ENCODE measurements around the gene TXNRD3. TPM values are rescaled to one million over a fixed set of nuclear protein-coding genes. Genes with fewer than 3 reads are reported as not detected.
"Not testable (repeated sequence)": the region's sequence is repeated elsewhere in the genome, so short reads cannot be mapped to it uniquely, and the experiment has no call there.

The TXNRD3 gene
- total RNA-seq, 3 donors from 2014 or later: 11.8 to 19.3 (median 16.4) TPM

DNA sequence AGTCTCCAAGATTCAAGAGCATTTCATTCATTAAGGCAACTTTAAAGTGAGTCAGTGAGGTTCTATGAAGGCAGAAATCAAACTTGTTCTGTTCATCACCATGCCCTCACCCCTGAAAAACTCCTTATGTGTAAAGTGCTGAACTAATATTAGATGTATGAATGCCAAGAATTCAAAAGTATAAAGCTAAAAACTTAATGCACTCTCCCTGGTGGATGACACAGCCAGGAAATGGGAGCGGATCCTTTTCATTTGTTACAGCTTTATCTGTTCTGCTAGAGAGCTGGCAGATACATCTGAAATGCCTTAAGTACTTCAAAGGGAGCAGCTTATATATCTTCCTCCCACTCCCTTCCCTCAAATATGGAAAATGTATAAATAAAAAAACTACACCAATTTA, 8.2 kb downstream of the TXNRD3 start:
- Histone ChIP-seq H3K4me3 (no peak overlapping the region), H3K36me3 (no peaks in the 10 kb centered on the region), H3K27ac (no peak overlapping the region), H3K9me3 (no peaks in the 10 kb centered on the region), H3K4me1 (no peaks in the 10 kb centered on the region), H3K27me3 (no peaks in the 10 kb centered on the region)
- TF ChIP-seq POLR2AphosphoS5 (IDR thresholded peaks at IDR 0.05) (no peak), POLR2A (IDR thresholded peaks at IDR 0.05) (no peak)
- intact Hi-C loops (cut with DNase I; ENCODE audit: low total_unique reads): loop anchor here (5.0 kb wide), 1 partner anchor 464 kb away; the partner anchor contains the start of gene ALDH1L1
- no peak for DNase-seq (ENCODE audit: low spot score in 2 of 2)

- Histone ChIP-seq H3K4me1 (no peaks in the 10 kb centered on the region), H3K36me3 (no peaks in the 10 kb centered on the region), H3K27me3 (no peaks in the 10 kb centered on the region), H3K27ac (no peak overlapping the region), H3K9me3 (no peaks in the 10 kb centered on the region), H3K4me3 (no peak overlapping the region)
- DNase-seq (ENCODE audit: low spot score in 2 of 2): no peak
- intact Hi-C loops (cut with DNase I; ENCODE audit: low total_unique reads): loop anchor here (5.0 kb wide), 1 partner anchor 462 kb away; the partner anchor contains the start of gene ALDH1L1
- TF ChIP-seq CTCF (IDR thresholded peaks at IDR 0.05) (no peak), POLR2A (IDR thresholded peaks at IDR 0.05) (no peak), POLR2AphosphoS5 (IDR thresholded peaks at IDR 0.05) (no peak)
Measured at GRCh38 chr3:126644615-126645014, 10.3 kb downstream of the TXNRD3 start.

GRCh38 chr3:126638790-126639189, 16.1 kb downstream of the TXNRD3 start:
- Histone ChIP-seq H3K36me3 (no peaks in the 10 kb centered on the region), H3K27me3 (no peaks in the 10 kb centered on the region), H3K4me1 (no peaks in the 10 kb centered on the region), H3K27ac (no peak overlapping the region), H3K4me3 (no peak overlapping the region), H3K9me3 (no peaks in the 10 kb centered on the region)
- TF ChIP-seq CTCF (IDR thresholded peaks at IDR 0.05) (no peak), POLR2A (IDR thresholded peaks at IDR 0.05) (no peak), POLR2AphosphoS5 (IDR thresholded peaks at IDR 0.05) (no peak)
- no peak for DNase-seq (ENCODE audit: low spot score in 2 of 2)
- intact Hi-C loops (cut with DNase I; ENCODE audit: low total_unique reads): no loop called here

DNA sequence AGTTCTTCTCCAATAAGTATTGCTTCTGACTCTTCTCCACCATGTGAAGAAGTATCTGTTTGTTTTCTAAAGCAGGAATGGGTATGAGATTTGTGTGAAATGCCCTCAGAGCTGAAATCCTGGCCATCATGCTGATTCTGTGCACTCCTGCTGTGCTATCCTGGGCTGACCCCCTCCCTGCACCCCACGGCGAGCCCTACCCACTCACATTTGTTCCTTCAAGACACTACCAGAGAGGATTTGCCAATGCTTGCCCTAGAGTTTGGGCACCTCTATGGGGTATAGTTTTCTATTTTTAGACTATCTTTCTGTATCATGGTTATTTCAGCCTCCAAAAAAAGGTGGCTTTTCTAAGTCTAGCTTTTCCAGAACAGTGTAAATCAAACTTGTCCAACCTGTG, 18.5 kb downstream of the TXNRD3 start:
- Histone ChIP-seq H3K9me3 (no peaks in the 10 kb centered on the region), H3K27me3 (no peaks in the 10 kb centered on the region), H3K36me3 (no peaks in the 10 kb centered on the region), H3K4me3 (no peak overlapping the region), H3K27ac (no peak overlapping the region), H3K4me1 (no peaks in the 10 kb centered on the region)
- TF ChIP-seq CTCF (IDR thresholded peaks at IDR 0.05) (no peak), POLR2A (IDR thresholded peaks at IDR 0.05) (no peak), POLR2AphosphoS5 (IDR thresholded peaks at IDR 0.05) (no peak)
- intact Hi-C loops (cut with DNase I; ENCODE audit: low total_unique reads): no loop called here
- DNase-seq (ENCODE audit: low spot score in 2 of 2): no peak

DNA sequence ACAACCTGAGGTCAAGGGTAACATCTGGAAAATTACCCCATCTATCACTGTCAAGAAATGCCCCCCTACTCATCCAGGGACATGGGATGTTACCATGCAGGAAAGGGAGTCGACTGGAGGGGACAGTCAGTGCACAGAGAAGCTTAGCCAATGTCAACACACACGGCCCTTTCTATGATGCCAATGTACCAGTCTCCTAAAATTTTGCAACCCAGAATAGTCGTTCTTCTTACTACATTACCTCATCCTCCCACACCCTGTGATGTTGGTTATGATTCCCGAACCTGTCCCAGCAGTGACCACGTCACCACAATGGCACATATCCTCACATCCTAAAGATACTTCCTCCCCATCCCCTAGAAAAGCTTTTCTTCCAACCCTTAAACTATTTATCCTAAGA, 20.1 kb downstream of the TXNRD3 start:
- no peaks in the 10 kb centered on the region for H3K4me1 ChIP-seq
- no peaks in the 10 kb centered on the region for H3K27me3 ChIP-seq
- no peaks in the 10 kb centered on the region for H3K36me3 ChIP-seq
- TF ChIP-seq POLR2AphosphoS5 (IDR thresholded peaks at IDR 0.05) (no peak), POLR2A (IDR thresholded peaks at IDR 0.05) (no peak), CTCF (IDR thresholded peaks at IDR 0.05) (no peak)
- no peaks in the 10 kb centered on the region for H3K9me3 ChIP-seq
- H3K4me3 ChIP-seq: no peak overlapping the region
- H3K27ac ChIP-seq: no peak overlapping the region
- DNase-seq (ENCODE audit: low spot score in 2 of 2): no peak
- intact Hi-C loops (cut with DNase I; ENCODE audit: low total_unique reads): no loop called here

- TF ChIP-seq POLR2AphosphoS5 (IDR thresholded peaks at IDR 0.05) (no peak), CTCF (IDR thresholded peaks at IDR 0.05) (no peak), POLR2A (IDR thresholded peaks at IDR 0.05) (no peak)
- Histone ChIP-seq H3K4me3 (no peak overlapping the region), H3K27ac (no peak overlapping the region), H3K9me3 (no peaks in the 10 kb centered on the region), H3K4me1 (no peaks in the 10 kb centered on the region), H3K27me3 (no peaks in the 10 kb centered on the region), H3K36me3 (no peaks in the 10 kb centered on the region)
- DNase-seq (ENCODE audit: low spot score in 2 of 2): no peak
- intact Hi-C loops (cut with DNase I; ENCODE audit: low total_unique reads): no loop called here
Measured at GRCh38 chr3:126630020-126630419, 24.9 kb downstream of the TXNRD3 start.

DNA sequence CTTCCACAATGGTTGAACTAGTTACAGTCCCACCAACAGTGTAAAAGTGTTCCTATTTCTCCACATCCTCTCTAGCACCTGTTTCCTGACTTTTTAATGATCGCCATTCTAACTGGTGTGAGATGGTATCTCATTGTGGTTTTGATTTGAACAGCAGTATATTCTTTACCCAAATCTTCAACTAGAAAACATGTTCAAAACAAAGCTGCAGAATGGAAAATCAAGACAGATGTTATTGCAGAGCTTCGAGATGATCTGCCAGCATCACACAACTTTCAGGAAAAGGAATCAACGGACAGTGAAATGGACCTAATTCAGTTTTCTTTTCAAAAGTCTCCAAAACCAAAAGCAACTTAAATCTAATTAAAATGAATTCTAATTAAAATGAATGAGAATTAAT, 29.2 kb downstream of the TXNRD3 start:
- intact Hi-C loops (cut with DNase I; ENCODE audit: low total_unique reads); DNase-seq (ENCODE audit: low spot score in 2 of 2); H3K4me3 ChIP-seq; H3K27ac ChIP-seq; H3K27me3 ChIP-seq; H3K36me3 ChIP-seq; H3K4me1 ChIP-seq; H3K9me3 ChIP-seq: not testable (repeated sequence)

All from breast epithelium (tissue), 4 donors.